Neural progenitor cell (in vitro differentiated cells): ENCODE results near the gene SLC44A1. TPM values are rescaled to one million over a fixed set of nuclear protein-coding genes. Genes with fewer than 3 reads are reported as not detected.

Experiments
- DNase-seq: peaks from one replicate; pipeline ENCODE4 v3.0.0-alpha.2; 2016; ENCODE audit warnings: low spot score
- H2AFZ ChIP-seq: fragments of 200-600 bp; sonication (generic); replicated peaks from 2 replicates; pipeline ENCODE4 v1.6.1; 2016; ENCODE audit warnings: antibody characterized with exemption
- H3F3A ChIP-seq: fragments of 200-600 bp; sonication (generic); 2 replicates; pipeline ENCODE4 v1.6.1; 2016; ENCODE audit warnings: antibody characterized with exemption, low read depth
- H3K27ac ChIP-seq: fragments of 200-600 bp; sonication (generic); 2 replicates; pipeline ENCODE4 v1.5.1; 2016; ENCODE audit warnings: mild to moderate bottlenecking
- H3K27me3 ChIP-seq: fragments of 200-600 bp; sonication (generic); 2 replicates; pipeline ENCODE4 v1.6.1; 2016; ENCODE audit warnings: mild to moderate bottlenecking, moderate library complexity
- H3K36me3 ChIP-seq: fragments of 200-600 bp; sonication (generic); 2 replicates; pipeline ENCODE4 v1.5.1; 2016
- H3K4me1 ChIP-seq: fragments of 200-600 bp; sonication (generic); 2 replicates; pipeline ENCODE4 v1.6.1; 2016; ENCODE audit warnings: mixed run types
- H3K4me2 ChIP-seq: fragments of 200-600 bp; sonication (generic); 2 replicates; pipeline ENCODE4 v1.6.1; 2016
- H3K4me3 ChIP-seq: fragments of 200-600 bp; sonication (generic); 2 replicates; pipeline ENCODE4 v1.5.1; 2016
- H3K79me2 ChIP-seq: fragments of 200-600 bp; sonication (generic); 2 replicates; pipeline ENCODE4 v1.6.1; 2016; ENCODE audit warnings: low read depth
- H3K9ac ChIP-seq: fragments of 200-600 bp; sonication (generic); 2 replicates; pipeline ENCODE4 v1.6.1; 2016
- H3K9me3 ChIP-seq: fragments of 200-600 bp; sonication (generic); 2 replicates; pipeline ENCODE4 v1.5.1; 2016; ENCODE audit warnings: low read depth
- H4K20me1 ChIP-seq: fragments of 200-600 bp; sonication (generic); 2 replicates; pipeline ENCODE4 v1.6.1; 2016; ENCODE audit warnings: low read depth
- H3K27ac Mint-ChIP-seq: 3 replicates; pipeline ENCODE4 v1.8.0; 2021; ENCODE audit warnings: mixed read lengths
- H3K27me3 Mint-ChIP-seq: 2 replicates; pipeline ENCODE4 v1.8.0; 2022; ENCODE audit warnings: low read depth, mild to moderate bottlenecking, inconsistent platforms, moderate library complexity, mixed read lengths; ENCODE audit not compliant: insufficient read depth
- H3K36me3 Mint-ChIP-seq: 3 replicates; pipeline ENCODE4 v1.8.0; 2021; ENCODE audit warnings: mixed read lengths
- H3K4me1 Mint-ChIP-seq: 3 replicates; pipeline ENCODE4 v1.8.0; 2021; ENCODE audit warnings: mixed read lengths
- H3K4me3 Mint-ChIP-seq: 3 replicates; pipeline ENCODE4 v1.8.0; 2021; ENCODE audit warnings: mild to moderate bottlenecking, moderate library complexity, mixed read lengths
- H3K9me3 Mint-ChIP-seq: 3 replicates; pipeline ENCODE4 v1.8.0; 2020; ENCODE audit warnings: mixed read lengths
- CTCF ChIP-seq: fragments of 200-600 bp; sonication (generic); IDR thresholded peaks from 2 replicates; pipeline ENCODE4 v1.5.1; 2017; ENCODE audit warnings: antibody characterized with exemption, mild to moderate bottlenecking
- EZH2 ChIP-seq: fragments of 200-600 bp; sonication (generic); IDR thresholded peaks from 2 replicates; pipeline ENCODE4 v1.6.1; 2017; ENCODE audit warnings: antibody characterized with exemption, mild to moderate bottlenecking, moderate library complexity
- EZH2phosphoT487 ChIP-seq: fragments of 200-600 bp; sonication (generic); IDR thresholded peaks from 2 replicates; pipeline ENCODE4 v1.6.1; 2017; ENCODE audit warnings: antibody characterized with exemption
- total RNA-seq: library from RNA; depleted of rRNA; stranded (reverse); fragments of >200 nt; gene quantifications from 2 replicates; pipeline ENCODE4 v1.2.3, GENCODE V29; 2015; ENCODE audit warnings: low replicate concordance

Gene SLC44A1
- total RNA-seq, 1 donor from 2014 or later, result 41.4 TPM

- Histone ChIP-seq H3K27ac (no peak overlapping the region), H2AFZ (peak overlapping the region; percentile 19), H3F3A (peaks cover 20% of the 10 kb centered on the region), H3K4me2 (no peak overlapping the region), H4K20me1 (no peaks in the 10 kb centered on the region), H3K27me3 (no peaks in the 10 kb centered on the region), H3K79me2 (no peaks in the 10 kb centered on the region), H3K9me3 (no peaks in the 10 kb centered on the region), H3K36me3 (no peaks in the 10 kb centered on the region), H3K9ac (no peak overlapping the region), H3K4me1 (peaks cover 38% of the 10 kb centered on the region), H3K4me3 (no peak overlapping the region)
- Mint-ChIP-seq H3K4me3 (no peak overlapping the region), H3K27ac (no peak overlapping the region), H3K9me3 (peaks cover 9% of the 10 kb centered on the region), H3K27me3 (peaks cover 2% of the 10 kb centered on the region), H3K4me1 (peaks cover 12% of the 10 kb centered on the region), H3K36me3 (peaks cover 6% of the 10 kb centered on the region)
- no peak for TF ChIP-seq CTCF
- no peak for TF ChIP-seq EZH2
- no peak for TF ChIP-seq EZH2phosphoT487
- DNase-seq, result no peak
Observed at GRCh38 chr9:105403552-105404248, 159.2 kb downstream of the SLC44A1 start.

- Mint-ChIP-seq H3K27me3 (peaks cover 2% of the 10 kb centered on the region), H3K4me3 (no peak overlapping the region)
Observed at GRCh38 chr9:105405514-105406131, 161.2 kb downstream of the SLC44A1 start.

GRCh38 chr9:105406369-105406768 is 161.9 kb downstream of the SLC44A1 start:
- H4K20me1 ChIP-seq, result no peaks in the 10 kb centered on the region
- H3K4me1 Mint-ChIP-seq, result peaks cover 12% of the 10 kb centered on the region
- TF ChIP-seq EZH2phosphoT487, result no peak
- no peak for TF ChIP-seq CTCF
- TF ChIP-seq EZH2, result no peak
- no peaks in the 10 kb centered on the region for H3K9me3 ChIP-seq
- no peak overlapping the region for H2AFZ ChIP-seq
- H3K27me3 Mint-ChIP-seq, result peaks cover 2% of the 10 kb centered on the region
- H3K36me3 Mint-ChIP-seq, result peaks cover 6% of the 10 kb centered on the region
- peaks cover 11% of the 10 kb centered on the region for H3K9me3 Mint-ChIP-seq
- no peak overlapping the region for H3K27ac ChIP-seq
- H3K27ac Mint-ChIP-seq, result no peak overlapping the region
- H3K36me3 ChIP-seq, result no peaks in the 10 kb centered on the region
- peaks cover 25% of the 10 kb centered on the region for H3K4me1 ChIP-seq
- H3F3A ChIP-seq, result peaks cover 7% of the 10 kb centered on the region
- no peak for DNase-seq
- no peak overlapping the region for H3K4me3 ChIP-seq
- H3K79me2 ChIP-seq, result no peaks in the 10 kb centered on the region
- no peak overlapping the region for H3K9ac ChIP-seq
- no peak overlapping the region for H3K4me3 Mint-ChIP-seq
- H3K4me2 ChIP-seq, result no peak overlapping the region
- H3K27me3 ChIP-seq, result no peaks in the 10 kb centered on the region

More at GRCh38 chr9:105405514-105406131, 161.2 kb downstream of the SLC44A1 start:
- Histone ChIP-seq H4K20me1 (no peaks in the 10 kb centered on the region), H3K4me1 (peaks cover 31% of the 10 kb centered on the region), H3F3A (peaks cover 14% of the 10 kb centered on the region), H3K9ac (no peak overlapping the region), H3K36me3 (no peaks in the 10 kb centered on the region), H3K4me3 (no peak overlapping the region), H3K79me2 (no peaks in the 10 kb centered on the region), H3K27ac (no peak overlapping the region), H3K27me3 (no peaks in the 10 kb centered on the region), H2AFZ (no peak overlapping the region), H3K4me2 (no peak overlapping the region), H3K9me3 (no peaks in the 10 kb centered on the region)
- peaks cover 11% of the 10 kb centered on the region for H3K9me3 Mint-ChIP-seq
- TF ChIP-seq CTCF (no peak), EZH2phosphoT487 (no peak), EZH2 (no peak)
- peak; percentile 25 for DNase-seq
- peaks cover 6% of the 10 kb centered on the region for H3K36me3 Mint-ChIP-seq
- peaks cover 12% of the 10 kb centered on the region for H3K4me1 Mint-ChIP-seq
- no peak overlapping the region for H3K27ac Mint-ChIP-seq
